ENCODE data around the gene VEZT.

- no peak for TF ChIP-seq CTCF (IDR thresholded peaks at IDR 0.05)
- TF ChIP-seq POLR2A (IDR thresholded peaks at IDR 0.05): no peak
Measured at GRCh38 chr12:95198914-95199313, 18.7 kb upstream of the VEZT start.

All from gastroesophageal sphincter (tissue), 3 donors.